PC-3 (cell line): ENCODE measurements around the gene CACNA1D. TPM values are rescaled to one million over a fixed set of nuclear protein-coding genes. Genes with fewer than 3 reads are reported as not detected.

Source experiments
- ATAC-seq: fragments of 200-7000 bp; cut with Tn5 transposase; 2 replicates; pipeline ENCODE4 v1.9.1; 2020; ENCODE audit warnings: mild to moderate bottlenecking, moderate library complexity
- BruUV-seq: library from RNA; stranded (reverse); fragments of 400-500 nt; replicated peaks from 2 replicates; lab custom pipeline; 2021; lab: Mats Ljungman, UMichigan
- CTCF ChIA-PET: fragments of 300-600 bp; sonication (Branson Sonifier 250); formaldehyde crosslinking; loops from one replicate; lab custom pipeline; 2022; ENCODE audit warnings: antibody characterized with exemption; lab: Charles Lee
- POLR2A ChIA-PET: fragments of 300-600 bp; sonication (Branson Sonifier 250); formaldehyde crosslinking; loops from one replicate; lab custom pipeline; 2022; ENCODE audit warnings: antibody characterized with exemption; ENCODE audit not compliant: unreplicated experiment; lab: Charles Lee
- DNase-seq: peaks from one replicate; pipeline ENCODE4 v3.0.0-alpha.2; 2015
- H2AFZ ChIP-seq: fragments of 300-600 bp; sonication (generic); 2 replicates; pipeline ENCODE4 v1.6.0; 2016; ENCODE audit warnings: antibody characterized with exemption, low read length
- H3F3A ChIP-seq: fragments of 300-600 bp; sonication (generic); one replicate; pipeline ENCODE4 v1.6.0; 2017; ENCODE audit warnings: antibody characterized with exemption, low read length, control low read depth, mild to moderate bottlenecking; ENCODE audit not compliant: unreplicated experiment
- H3K27ac ChIP-seq: fragments of 300-600 bp; sonication (generic); 2 replicates; pipeline ENCODE4 v1.5.1; 2016; ENCODE audit warnings: mild to moderate bottlenecking, low read length
- H3K27me3 ChIP-seq: fragments of 300-600 bp; sonication (generic); 2 replicates; pipeline ENCODE4 v1.6.1; 2016; ENCODE audit warnings: low read length, mixed read lengths
- H3K36me3 ChIP-seq: fragments of 300-600 bp; sonication (generic); 2 replicates; pipeline ENCODE4 v1.6.1; 2016; ENCODE audit warnings: low read depth, mixed run types, low read length, mixed read lengths
- H3K4me1 ChIP-seq: fragments of 300-600 bp; sonication (generic); 2 replicates; pipeline ENCODE4 v1.5.1; 2016; ENCODE audit warnings: low read length; ENCODE audit not compliant: insufficient read depth
- H3K4me2 ChIP-seq: fragments of 300-600 bp; sonication (generic); 2 replicates; pipeline ENCODE4 v1.6.0; 2016; ENCODE audit warnings: low read length
- H3K4me3 ChIP-seq: fragments of 300-600 bp; sonication (generic); 2 replicates; pipeline ENCODE4 v1.5.1; 2016; ENCODE audit warnings: mild to moderate bottlenecking, low read length, mixed read lengths
- H3K79me2 ChIP-seq: fragments of 300-600 bp; sonication (generic); 2 replicates; pipeline ENCODE4 v1.6.1; 2017; ENCODE audit warnings: low read length, mixed read lengths
- H3K9ac ChIP-seq: fragments of 300-600 bp; sonication (generic); 2 replicates; pipeline ENCODE4 v1.6.0; 2016; ENCODE audit warnings: mild to moderate bottlenecking, low read length
- H3K9me2 ChIP-seq: fragments of 300-600 bp; sonication (generic); replicated peaks from 2 replicates; pipeline ENCODE4 v1.6.1; 2016; ENCODE audit warnings: mixed run types, low read length, mixed read lengths
- H3K9me3 ChIP-seq: fragments of 300-600 bp; sonication (generic); 2 replicates; pipeline ENCODE4 v1.6.1; 2016; ENCODE audit warnings: low read length, mixed read lengths
- H4K20me1 ChIP-seq: fragments of 300-600 bp; sonication (generic); 2 replicates; pipeline ENCODE4 v1.6.1; 2016; ENCODE audit warnings: low read length, mixed read lengths
- CTCF ChIP-seq: fragments of 300-600 bp; sonication (generic); conservative IDR thresholded peaks from 2 replicates; pipeline ENCODE4 v1.5.1; 2017; ENCODE audit warnings: antibody characterized with exemption, low read depth, mild to moderate bottlenecking, low read length
- EZH2 ChIP-seq: fragments of 300-600 bp; sonication (generic); IDR thresholded peaks from one replicate; pipeline ENCODE4 v1.6.1; 2017; ENCODE audit warnings: antibody characterized with exemption, mild to moderate bottlenecking, low read length; ENCODE audit not compliant: unreplicated experiment
- EZH2phosphoT487 ChIP-seq: fragments of 300-600 bp; sonication (generic); IDR thresholded peaks from 2 replicates; pipeline ENCODE4 v1.6.1; 2018; ENCODE audit warnings: mild to moderate bottlenecking, antibody characterized with exemption, low read length, borderline replicate concordance
- intact Hi-C: fragments of 100-400 bp; cut with micrococcal nuclease; formaldehyde crosslinking; loops from 2 replicates; pipeline ENCODE4 v1.9.0; 2023
- total RNA-seq: library from RNA; depleted of rRNA; stranded (reverse); fragments of >200 nt; gene quantifications from 2 replicates; pipeline ENCODE4 v1.2.3, GENCODE V29; 2014

The CACNA1D gene
- total RNA-seq, 1 experiment from 2014 or later, result not detected

DNA sequence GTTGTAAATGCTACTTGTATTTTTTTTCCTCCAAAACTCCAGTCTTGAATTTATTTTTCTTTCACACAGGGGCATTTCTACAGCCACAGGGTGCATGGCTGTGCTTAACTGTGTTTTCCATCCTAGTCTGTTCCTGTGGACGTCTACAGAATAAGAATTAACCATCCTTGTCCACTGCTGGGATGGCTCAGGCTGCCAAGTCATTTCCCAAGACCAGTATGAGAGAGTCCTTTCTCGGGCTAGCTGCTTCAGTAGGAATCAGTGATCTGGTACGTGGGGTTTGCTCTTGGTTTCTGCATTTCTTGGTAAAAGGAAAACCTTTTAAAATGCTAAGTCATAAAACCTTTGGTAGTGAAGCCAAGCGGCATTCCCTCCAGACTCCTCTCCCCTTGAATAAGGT lies 322.0 kb downstream of the CACNA1D start:
- Histone ChIP-seq H3K4me3 (no peak overlapping the region), H3K9me3 (no peaks in the 10 kb centered on the region), H3K36me3 (no peaks in the 10 kb centered on the region), H4K20me1 (no peaks in the 10 kb centered on the region), H3K27ac (no peak overlapping the region), H2AFZ (no peak overlapping the region), H3K79me2 (no peaks in the 10 kb centered on the region), H3K4me1 (no peaks in the 10 kb centered on the region), H3K4me2 (no peak overlapping the region), H3K9ac (no peak overlapping the region), H3F3A (no peaks in the 10 kb centered on the region), H3K27me3 (peaks cover 19% of the 10 kb centered on the region), H3K9me2 (no peaks in the 10 kb centered on the region)
- ATAC-seq, result no peak
- DNase-seq, result no peak
- CTCF ChIA-PET, result no interaction called here
- intact Hi-C loops, result no loop called here
- POLR2A ChIA-PET, result no interaction called here
- TF ChIP-seq EZH2phosphoT487 (no peak), EZH2 (no peak), CTCF (no peak)
- no TSS peak for BruUV-seq

DNA sequence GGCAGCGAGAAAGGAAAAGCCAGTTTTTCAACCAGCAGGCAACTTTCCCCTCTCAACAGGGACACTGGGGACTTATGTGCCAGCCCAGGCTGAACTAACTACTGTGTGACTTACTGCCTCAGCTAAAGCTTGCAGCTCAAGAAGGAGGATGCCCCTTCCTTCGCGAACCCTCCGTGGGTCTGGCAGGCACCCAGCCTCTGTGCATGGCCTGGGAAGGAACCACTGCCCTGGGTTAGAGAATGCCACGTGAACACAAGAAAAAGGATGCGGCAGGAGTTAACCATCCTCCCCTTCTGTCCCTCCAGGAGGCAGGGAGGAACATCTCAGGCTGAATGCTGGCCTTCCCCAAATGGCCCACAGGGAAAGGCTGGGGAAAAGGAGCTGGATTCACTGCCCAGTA lies 322.8 kb downstream of the CACNA1D start:
- TF ChIP-seq EZH2 (no peak), EZH2phosphoT487 (no peak), CTCF (no peak)
- no peaks in the 10 kb centered on the region for H3F3A ChIP-seq
- intact Hi-C loops, result no loop called here
- H3K9ac ChIP-seq, result no peak overlapping the region
- H3K9me3 ChIP-seq, result no peaks in the 10 kb centered on the region
- BruUV-seq, result no TSS peak
- no peaks in the 10 kb centered on the region for H4K20me1 ChIP-seq
- H3K9me2 ChIP-seq, result no peaks in the 10 kb centered on the region
- H3K4me2 ChIP-seq, result no peak overlapping the region
- no peak for DNase-seq
- H2AFZ ChIP-seq, result no peak overlapping the region
- H3K4me1 ChIP-seq, result no peaks in the 10 kb centered on the region
- no peak overlapping the region for H3K27ac ChIP-seq
- POLR2A ChIA-PET, result no interaction called here
- no peak for ATAC-seq
- H3K27me3 ChIP-seq, result peaks cover 19% of the 10 kb centered on the region
- H3K36me3 ChIP-seq, result no peaks in the 10 kb centered on the region
- H3K4me3 ChIP-seq, result no peak overlapping the region
- CTCF ChIA-PET, result no interaction called here
- no peaks in the 10 kb centered on the region for H3K79me2 ChIP-seq

DNA sequence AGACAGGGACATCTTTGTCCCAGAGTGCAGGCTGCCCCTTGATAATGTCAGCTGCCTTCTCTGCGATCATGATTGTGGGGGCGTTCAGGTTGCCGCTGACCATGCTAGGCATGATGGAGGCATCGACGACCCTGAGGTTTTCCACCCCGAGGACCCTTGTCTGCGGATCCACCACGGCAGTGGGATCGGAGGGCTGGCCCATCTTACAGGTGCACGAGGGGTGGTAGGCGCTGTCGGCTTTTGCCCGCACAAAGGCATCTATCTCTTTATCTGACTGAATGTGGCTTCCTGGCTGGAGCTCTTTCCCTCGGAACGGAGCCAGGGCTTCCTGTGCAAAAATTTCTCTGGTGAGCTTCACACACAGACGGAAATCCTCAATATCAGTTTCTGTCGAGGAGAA lies 323.4 kb downstream of the CACNA1D start:
- H3K79me2 ChIP-seq, result no peaks in the 10 kb centered on the region
- no peaks in the 10 kb centered on the region for H3K9me3 ChIP-seq
- TF ChIP-seq CTCF (no peak), EZH2 (no peak), EZH2phosphoT487 (no peak)
- no peak overlapping the region for H3K4me3 ChIP-seq
- intact Hi-C loops, result no loop called here
- BruUV-seq, result no TSS peak
- POLR2A ChIA-PET, result no interaction called here
- CTCF ChIA-PET, result no interaction called here
- H3K36me3 ChIP-seq, result no peaks in the 10 kb centered on the region
- no peaks in the 10 kb centered on the region for H3K9me2 ChIP-seq
- H3K9ac ChIP-seq, result no peak overlapping the region
- H3K4me1 ChIP-seq, result no peaks in the 10 kb centered on the region
- H3K27ac ChIP-seq, result no peak overlapping the region
- no peak overlapping the region for H3K4me2 ChIP-seq
- H3F3A ChIP-seq, result no peaks in the 10 kb centered on the region
- ATAC-seq (no peak), DNase-seq (no peak)
- no peaks in the 10 kb centered on the region for H4K20me1 ChIP-seq
- H3K27me3 ChIP-seq, result peaks cover 15% of the 10 kb centered on the region
- H2AFZ ChIP-seq, result no peak overlapping the region
